ENCODE data around the gene NDUFA13.

NDUFA13 gene

DNA sequence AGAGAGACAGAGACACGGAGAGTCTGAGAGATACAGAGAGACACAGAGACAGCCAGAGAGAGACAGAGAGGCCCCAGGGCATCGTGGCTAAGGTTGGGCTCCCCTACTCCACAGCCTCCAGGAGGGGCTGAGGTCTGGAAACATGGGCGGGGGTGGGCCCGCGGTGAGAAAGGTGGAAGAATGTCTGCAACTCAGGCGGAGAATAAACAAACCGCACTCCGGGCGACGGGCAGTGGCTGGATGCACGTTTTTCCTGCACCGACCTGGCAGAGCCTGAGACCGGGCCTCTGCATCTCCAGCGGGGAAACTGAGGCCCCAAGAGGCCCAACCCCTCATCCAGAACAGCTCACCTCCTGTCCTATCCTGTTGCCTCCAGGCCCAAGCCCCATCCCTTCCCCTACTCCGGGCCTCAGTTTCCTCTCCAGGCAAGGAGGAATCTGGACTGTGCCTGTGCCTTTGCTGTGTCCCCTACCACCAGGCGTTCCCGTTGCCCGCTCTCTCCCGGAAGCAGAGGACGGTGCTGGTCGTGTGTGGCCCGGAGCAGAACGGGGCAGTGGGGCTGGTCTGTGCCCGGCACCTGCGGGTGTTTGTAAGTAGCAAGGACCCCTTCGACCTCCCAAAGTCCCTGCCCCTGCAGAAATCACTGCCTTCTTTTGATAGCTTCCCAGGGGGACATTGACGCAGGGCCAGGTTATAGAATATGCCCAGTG lies 18.7 kb downstream of the NDUFA13 start:
- DNase-seq, result no peak

DNA sequence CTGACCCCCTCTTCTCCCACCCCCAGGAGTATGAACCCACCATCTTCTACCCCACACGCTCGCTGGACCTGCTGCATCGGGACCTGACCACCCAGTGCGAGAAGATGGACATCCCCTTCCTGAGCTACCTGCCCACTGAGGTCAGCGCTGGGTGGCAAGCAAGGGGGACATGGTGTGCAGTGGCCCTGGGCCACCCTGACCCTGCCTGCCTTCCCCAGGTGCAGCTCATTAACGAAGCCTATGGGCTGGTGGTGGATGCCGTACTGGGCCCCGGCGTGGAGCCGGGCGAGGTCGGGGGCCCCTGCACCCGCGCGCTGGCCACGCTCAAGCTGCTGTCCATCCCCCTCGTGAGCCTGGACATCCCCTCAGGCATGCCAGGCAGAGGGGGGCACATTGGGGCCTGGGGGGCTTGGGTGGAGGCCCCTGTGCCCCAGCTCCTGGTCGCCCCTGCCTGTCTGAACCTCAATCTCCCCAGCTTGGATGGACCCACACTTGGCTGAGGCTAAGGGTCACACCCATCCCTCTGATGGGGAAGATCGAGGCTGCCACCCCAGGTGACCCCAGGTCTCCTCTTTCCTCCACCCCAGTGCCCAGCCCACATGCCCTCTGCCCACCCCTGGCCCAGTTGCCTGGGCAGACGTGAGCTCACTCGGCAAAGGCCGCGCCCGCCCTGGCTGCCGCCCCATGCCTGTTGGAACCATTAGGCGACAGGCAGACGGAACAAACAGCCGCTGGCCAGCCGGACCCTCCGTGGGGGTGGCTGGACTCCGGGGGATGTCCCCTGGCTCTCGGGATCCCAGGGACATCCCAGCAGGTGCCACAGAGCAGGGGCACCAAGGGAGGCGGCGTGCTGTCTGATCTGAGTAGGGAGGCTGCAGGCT lies 19.5 kb downstream of the NDUFA13 start:
- DNase-seq, result no peak

DNA sequence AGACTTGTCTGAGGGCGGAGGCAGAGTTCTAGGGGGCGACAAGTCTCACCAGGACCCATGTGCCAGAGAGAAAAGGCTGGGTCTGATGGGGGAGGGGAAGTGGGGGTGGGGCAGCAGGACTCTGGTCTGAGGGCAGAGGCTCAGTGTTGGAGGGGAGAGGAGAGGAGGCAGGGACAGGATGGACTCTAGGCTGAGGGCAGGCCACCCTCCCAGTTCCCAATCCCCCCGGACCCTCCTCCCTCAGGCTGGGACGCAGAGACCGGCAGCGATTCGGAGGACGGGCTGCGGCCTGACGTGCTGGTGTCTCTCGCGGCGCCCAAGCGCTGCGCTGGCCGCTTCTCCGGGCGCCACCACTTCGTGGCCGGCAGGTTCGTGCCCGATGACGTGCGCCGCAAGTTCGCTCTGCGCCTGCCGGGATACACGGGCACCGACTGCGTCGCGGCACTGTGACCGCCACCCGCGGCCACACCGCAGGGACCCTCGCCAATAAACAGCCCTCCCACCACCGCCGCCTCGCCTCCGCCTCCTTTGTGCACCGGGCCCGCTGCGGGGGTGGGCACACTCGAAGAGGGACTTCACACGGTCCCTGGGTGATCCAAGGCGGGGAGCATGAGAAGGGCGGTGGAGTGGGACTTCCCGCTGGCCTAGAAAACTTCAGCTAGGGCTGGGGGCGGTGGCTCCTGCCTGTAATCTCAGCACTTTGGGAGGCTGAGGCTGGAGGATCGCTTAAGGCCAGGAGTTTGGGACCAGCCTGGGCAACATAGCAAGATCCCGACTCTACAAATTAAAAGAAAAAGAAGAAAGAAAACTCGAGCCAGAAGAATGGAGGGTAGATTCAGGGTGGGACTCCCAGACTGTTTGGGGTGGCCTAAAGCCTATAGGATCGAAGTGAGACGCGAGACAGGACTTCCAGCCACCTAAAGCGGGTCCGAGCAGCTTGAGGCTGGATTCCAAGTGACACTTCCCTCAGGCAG lies 21.3 kb downstream of the NDUFA13 start:
- no peak for DNase-seq

DNA sequence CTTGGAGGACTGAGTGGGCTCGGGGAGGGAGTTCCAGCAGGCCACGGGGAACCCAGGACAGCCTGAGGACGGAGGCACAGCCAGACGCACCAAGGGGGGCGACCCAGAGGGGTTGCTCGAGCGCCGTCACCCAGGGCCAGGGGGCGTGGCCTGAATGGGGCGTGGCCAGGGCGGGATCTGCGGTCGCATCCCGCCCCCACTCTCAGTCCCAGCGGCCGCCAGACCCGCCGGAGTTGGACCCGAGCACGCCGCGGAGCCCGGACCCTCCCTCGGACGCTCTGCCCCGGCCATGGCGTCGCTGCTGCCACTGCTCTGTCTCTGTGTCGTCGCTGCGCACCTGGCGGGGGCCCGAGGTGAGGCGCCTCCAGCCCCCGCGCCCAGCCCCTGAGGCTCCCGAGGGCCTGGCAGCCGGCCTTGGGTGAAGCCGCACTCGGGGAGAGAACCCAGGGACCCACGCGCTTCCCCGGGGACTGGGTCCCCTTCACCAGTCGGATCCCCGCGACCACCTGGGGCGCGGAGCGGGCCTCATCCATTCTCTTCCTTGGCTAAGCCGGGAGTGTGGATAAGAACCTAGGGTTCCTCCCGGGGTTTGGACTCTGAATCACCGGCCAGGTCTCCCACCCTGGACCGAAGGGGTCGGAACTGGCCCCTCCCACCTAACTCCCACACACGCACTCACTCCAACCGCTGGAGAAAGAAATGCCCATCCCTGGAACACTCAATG lies 22.2 kb downstream of the NDUFA13 start, which contains the start of gene CILP2:
TSS of gene CILP2 (plus strand) at position 205 of the 724 bp plus-strand sequence. CDS start at position 290, 85 bp downstream.
- no peak for DNase-seq

DNA sequence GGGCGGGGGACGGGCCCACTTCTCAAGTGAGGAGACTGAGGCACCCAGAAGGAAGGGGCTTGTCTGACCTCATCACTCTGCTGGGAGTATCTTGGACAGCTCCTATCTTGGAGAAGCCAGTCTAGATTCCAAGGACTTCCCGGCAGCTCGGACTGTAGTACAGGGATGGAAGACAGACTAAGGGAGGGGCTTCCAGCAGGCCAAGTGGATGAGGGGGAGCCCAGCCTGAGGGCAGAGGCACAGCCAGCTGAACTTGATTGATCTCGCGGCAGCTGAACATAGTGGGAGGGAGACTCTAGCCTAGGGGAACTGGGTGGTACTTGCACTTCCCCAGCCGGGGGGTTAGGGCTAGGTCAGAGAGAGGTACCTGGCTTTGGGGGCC lies 22.8 kb downstream of the NDUFA13 start:
- no peak for DNase-seq

DNA sequence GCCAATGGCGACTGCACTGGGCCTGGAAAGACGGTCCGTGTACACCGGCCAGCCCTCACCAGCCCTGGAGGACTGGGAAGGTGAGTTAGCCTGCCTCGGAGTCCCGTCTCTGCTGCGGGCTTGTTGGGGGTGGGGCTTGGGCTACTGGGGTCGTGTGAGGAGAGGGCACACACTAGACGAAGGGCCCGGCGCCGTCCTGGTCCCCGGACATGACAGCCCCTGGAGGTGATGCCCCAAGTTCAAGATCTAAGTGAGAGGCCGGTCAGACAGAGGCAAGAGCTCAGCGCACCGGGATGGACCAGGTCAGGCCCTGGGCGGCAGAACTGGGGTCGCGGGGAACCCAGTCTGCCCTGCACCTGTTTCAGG lies 23.7 kb downstream of the NDUFA13 start:
- DNase-seq, result no peak

DNA sequence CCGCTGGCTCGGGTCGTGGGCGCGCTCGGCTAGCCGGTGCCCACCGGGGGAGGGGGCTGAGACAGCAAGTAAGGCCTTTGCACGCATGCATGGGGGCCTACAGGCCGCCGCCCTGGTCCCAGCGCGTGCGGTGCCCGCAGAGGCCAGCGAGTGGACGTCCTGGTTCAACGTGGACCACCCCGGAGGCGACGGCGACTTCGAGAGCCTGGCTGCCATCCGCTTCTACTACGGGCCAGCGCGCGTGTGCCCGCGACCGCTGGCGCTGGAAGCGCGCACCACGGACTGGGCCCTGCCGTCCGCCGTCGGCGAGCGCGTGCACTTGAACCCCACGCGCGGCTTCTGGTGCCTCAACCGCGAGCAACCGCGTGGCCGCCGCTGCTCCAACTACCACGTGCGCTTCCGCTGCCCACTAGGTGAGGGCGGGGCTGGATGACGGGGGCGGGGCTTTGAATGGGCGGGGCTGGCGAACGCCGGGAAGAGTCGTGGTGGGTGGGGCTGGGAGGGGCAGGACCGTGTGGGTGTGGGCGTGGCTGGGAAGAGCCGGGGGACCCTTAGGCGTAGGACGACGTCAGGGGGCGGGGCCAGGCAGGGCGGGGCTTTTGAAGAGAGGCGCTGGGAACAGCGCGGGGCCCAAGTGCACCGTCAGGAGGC lies 24.2 kb downstream of the NDUFA13 start:
- no peak for DNase-seq

DNA sequence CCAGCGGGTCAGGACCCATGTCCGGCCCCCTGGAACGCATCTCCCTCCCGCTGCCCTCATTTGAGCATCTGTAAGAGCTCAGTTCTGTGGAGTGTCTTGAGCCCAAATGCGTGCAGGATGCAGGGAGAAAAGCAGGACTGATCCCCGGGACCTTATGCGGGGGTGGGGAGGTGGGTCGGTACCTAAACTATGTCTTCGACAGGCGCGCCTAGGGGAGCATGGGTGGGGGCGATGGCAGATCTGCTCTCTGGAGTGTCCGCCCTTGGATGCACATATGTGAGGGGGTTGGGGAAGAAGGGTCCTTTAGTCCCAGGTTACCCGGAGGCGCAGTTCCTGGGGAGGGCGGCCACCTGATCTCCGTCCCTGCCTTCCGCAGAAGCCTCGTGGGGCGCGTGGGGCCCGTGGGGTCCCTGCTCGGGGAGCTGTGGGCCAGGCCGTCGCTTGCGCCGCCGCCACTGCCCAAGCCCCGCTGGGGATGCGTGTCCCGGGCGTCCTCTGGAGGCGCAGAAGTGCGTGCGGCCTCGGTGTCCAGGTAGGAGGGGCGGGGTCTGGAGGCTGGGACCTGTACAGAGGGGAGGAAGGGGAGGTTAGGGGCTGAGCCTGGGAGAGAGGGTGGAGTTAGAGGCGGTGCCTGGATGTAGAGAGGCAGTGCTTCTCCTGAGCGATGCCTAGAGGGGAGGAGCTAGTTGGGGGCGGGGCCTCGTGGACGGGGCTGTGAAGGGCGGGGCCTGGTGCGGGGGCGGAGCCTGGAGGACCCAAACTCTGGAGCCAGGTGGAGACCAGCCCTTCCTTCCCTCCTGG lies 24.9 kb downstream of the NDUFA13 start:
- no peak for DNase-seq

DNA sequence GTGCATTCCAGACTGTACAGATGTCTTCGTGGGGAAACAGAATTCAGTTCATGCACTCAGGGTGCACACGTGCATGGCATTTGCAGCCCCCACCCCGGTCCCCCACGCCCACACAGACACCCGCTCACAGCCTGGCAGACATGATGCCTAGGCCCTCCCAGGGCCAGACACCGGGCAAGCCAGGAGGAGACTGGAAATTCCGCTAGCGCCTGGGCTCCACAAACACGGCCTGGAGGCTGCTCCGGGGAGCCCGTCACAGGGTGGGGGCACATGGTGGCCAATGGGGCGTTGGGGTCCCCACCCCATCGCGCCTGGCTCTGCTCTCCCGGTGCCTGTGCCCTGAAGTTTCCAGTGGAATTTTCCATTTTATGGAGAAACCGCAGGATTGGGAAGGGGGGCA lies 25.6 kb downstream of the NDUFA13 start:
- no peak for DNase-seq

DNA sequence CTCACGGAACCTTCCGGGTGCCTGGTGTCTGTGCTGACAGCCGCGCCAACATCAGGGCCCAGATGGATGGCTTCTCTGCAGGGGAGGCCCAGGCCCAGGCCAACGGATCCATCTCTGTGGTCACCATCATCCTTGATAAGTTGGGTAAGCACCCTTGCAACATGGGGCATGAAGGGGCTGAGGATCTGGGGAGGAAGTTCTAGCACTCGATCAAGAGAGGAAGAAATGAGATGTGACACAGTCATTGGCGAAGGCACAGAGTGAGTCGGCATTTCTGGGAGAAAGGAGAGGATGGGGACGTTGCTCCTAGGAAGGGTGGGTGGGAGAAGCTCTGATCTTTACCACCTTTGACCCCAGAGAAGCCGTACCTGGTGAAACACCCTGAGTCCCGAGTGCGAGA lies 26.5 kb downstream of the NDUFA13 start:
- DNase-seq, result no peak

DNA sequence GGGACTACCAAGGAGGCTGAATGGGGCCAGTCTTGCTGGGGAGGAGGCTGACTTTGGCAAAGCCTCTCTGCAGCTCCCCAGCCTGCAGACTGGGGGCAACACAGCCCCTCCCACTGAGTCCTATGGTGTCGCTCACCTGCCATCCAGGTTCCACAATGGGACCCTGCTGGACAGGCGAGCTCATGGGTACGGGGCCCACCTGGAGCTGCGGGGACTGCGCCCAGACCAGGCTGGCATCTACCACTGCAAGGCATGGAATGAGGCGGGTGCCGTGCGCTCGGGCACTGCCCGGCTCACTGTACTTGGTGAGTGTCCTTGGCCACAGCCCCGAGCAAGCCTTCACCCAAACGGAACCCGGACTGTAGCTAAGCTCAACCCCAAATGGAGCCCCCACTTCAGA lies 27.1 kb downstream of the NDUFA13 start:
- no peak for DNase-seq

DNA sequence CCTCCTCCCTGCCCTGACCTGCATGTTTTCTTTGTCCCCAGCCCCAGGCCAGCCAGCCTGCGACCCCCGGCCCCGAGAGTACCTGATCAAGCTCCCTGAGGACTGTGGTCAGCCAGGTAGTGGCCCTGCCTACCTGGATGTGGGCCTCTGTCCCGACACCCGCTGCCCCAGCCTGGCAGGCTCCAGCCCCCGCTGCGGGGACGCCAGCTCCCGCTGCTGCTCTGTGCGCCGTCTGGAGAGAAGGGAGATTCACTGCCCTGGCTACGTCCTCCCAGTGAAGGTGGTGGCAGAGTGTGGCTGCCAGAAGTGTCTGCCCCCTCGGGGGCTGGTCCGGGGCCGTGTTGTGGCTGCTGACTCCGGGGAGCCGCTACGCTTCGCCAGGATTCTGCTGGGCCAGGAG lies 27.6 kb downstream of the NDUFA13 start:
- no peak for DNase-seq

DNA sequence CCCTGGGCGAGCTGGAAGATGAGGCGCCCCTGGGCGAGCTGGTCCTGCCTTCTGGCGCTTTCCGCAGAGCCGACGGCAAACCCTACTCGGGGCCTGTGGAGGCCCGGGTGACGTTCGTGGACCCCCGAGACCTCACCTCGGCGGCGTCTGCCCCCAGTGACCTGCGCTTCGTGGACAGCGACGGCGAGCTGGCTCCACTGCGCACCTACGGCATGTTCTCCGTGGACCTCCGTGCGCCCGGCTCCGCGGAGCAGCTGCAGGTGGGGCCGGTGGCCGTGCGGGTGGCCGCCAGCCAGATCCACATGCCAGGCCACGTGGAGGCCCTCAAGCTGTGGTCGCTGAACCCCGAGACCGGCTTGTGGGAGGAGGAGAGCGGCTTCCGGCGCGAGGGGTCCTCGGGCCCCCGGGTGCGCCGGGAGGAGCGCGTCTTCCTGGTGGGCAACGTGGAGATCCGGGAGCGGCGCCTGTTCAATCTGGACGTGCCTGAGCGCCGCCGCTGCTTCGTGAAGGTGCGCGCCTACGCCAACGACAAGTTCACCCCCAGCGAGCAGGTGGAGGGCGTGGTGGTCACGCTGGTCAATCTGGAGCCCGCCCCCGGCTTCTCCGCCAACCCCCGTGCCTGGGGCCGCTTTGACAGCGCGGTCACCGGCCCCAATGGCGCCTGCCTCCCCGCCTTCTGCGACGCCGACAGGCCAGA lies 28.4 kb downstream of the NDUFA13 start:
- no peak for DNase-seq

DNA sequence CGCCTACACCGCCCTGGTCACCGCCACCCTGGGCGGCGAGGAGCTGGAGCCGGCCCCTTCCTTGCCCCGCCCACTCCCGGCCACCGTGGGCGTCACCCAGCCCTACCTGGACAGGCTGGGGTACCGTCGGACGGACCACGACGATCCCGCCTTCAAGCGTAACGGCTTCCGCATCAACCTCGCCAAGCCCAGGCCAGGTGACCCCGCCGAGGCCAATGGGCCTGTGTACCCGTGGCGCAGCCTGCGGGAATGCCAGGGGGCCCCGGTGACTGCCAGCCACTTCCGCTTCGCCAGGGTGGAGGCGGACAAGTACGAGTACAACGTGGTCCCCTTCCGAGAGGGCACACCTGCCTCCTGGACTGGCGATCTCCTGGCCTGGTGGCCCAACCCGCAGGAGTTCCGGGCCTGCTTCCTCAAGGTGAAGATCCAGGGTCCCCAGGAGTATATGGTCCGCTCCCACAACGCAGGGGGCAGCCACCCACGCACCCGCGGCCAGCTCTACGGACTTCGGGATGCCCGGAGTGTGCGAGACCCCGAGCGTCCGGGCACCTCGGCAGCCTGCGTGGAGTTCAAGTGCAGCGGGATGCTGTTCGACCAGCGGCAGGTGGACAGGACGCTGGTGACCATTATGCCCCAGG lies 29.0 kb downstream of the NDUFA13 start:
- no peak for DNase-seq

DNA sequence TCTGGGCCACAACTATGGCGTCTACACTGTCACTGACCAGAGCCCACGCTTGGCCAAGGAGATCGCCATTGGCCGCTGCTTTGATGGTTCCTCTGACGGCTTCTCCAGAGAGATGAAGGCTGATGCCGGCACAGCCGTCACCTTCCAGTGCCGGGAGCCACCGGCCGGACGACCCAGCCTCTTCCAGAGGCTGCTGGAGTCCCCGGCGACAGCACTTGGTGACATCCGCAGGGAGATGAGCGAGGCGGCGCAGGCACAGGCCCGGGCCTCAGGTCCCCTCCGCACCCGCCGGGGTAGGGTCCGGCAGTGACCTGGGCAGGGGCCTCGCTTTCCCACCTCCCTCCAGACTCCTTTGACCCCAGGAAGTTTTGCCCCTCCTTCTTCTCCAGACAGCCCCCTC lies 29.7 kb downstream of the NDUFA13 start:
- DNase-seq, result no peak

DNA sequence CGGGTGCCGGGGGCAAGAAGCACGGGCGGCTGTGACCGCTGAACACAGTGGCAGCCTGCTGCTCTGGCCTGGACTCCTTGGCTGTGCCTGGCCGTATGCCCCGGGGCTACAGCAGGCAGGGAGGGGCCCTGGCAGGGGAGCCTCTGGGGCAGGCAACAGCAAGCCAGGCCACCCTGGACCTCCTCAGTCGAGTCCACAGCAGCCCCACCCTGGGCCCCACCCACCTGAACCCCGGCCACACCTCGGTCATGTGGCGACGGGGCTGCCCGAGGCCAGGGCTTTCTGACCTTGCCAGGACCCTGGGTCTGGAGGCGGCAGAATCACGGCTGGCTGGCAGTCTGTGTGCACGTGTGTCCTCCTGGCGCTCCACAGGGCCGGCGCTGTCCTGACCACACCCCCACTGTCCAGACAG lies 30.7 kb downstream of the NDUFA13 start:
- no peak for DNase-seq

DNA sequence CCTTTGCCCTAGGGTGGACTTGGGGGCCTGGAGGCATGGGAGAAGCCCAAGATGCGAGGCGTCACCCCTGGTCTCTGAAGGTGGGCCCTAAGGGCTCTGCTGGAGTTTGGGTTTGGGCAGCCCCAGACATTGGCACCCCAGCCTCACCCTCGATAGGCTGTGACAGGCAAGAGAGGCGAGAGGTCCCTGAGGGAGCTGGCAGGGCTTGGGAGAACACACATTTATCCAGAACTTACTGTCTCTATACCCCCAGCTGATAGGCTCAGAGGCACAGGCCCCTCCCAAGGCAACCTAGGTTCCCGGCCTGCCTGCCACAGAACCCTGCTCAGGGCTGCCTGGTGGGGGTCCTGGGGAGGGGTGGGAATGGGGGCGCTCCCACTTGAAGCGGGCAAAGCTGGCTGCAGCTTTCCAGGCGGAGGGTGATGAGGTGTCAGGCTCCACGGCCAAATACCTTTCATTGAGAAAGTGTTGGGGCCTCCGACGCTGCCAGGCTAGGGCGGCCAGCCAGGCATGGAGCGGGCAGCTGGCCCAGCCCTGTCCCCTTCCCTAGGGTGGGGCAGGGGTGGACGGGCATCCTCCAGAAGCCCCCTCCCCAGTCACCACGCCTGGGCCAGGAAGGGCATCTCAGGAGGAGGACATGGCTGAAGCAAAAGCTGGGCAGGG lies 31.8 kb downstream of the NDUFA13 start:
- no peak for DNase-seq

DNA sequence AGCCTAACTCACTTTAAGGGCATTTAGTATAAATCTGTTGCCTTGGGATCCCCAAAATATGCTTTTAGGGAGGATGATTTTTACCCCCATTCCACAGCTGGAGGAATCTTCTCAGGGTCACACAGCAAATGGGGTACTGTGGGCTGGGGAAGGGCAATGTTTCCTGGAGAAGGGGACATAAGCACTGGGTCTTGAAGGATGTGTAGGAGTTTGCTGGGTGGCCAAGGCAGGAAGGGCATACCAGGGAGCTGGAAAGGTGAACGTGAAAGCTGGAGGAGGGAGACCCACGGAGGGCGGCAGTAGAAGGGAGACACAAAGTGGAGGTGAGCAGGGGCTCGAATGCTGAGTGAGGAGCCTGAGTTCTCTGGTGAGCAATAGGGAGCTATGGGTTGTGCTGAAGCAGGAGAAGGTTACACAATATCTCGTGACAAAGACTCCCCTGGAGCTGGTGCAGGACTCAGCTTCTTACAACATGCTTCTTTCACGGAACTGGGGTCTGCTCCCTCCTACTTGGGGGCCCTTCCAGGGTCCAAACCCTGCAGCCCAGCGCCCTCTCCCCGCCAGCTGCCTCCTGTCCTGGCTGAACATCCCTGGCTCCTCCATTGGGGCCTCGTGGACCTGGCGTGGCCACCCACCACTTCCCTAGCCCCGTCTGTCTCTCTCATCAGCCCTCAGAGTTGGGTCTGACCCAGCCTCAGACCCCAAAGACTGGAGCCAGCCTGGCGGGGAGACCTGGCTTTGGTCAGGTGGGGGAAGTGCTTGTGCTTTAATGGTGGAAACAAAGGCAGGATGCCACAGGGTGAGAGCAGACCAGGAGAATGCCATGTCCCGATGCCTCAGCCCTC lies 33.1 kb downstream of the NDUFA13 start:
- no peak for DNase-seq
